T-helper 1 cell treated with Interleukin-12 subunit alpha and Interleukin-12 subunit beta and Interleukin-4 antibody, amounts not matched to agents 30 μg/mL and 1 μg/mL, for 36 hours (primary cell): Measurements from ENCODE around the gene DCUN1D3.
"Not testable (repeated sequence)": the region's sequence is repeated elsewhere in the genome, so short reads cannot be mapped to it uniquely, and the experiment has no call there.

Experiments
- H3K27ac Mint-ChIP-seq: one replicate; pipeline ENCODE4 v1.8.0; 2021; ENCODE audit warnings: mild to moderate bottlenecking, mixed read lengths
- H3K27me3 Mint-ChIP-seq: one replicate; pipeline ENCODE4 v1.8.0; 2021; ENCODE audit warnings: low read depth, mixed read lengths
- H3K36me3 Mint-ChIP-seq: one replicate; pipeline ENCODE4 v1.8.0; 2021; ENCODE audit warnings: low read depth, mixed read lengths
- H3K4me1 Mint-ChIP-seq: one replicate; pipeline ENCODE4 v1.8.0; 2021; ENCODE audit warnings: low read depth, mixed read lengths
- H3K4me3 Mint-ChIP-seq: one replicate; pipeline ENCODE4 v1.8.0; 2021; ENCODE audit warnings: mild to moderate bottlenecking, moderate library complexity, mixed read lengths
- H3K9me3 Mint-ChIP-seq: one replicate; pipeline ENCODE4 v1.8.0; 2021; ENCODE audit warnings: mixed read lengths

DCUN1D3 gene

GRCh38 chr16:20867585-20867984 is 32.6 kb downstream of the DCUN1D3 start:
- H3K4me3 Mint-ChIP-seq, result no peak overlapping the region
- peaks cover 43% of the 10 kb centered on the region for H3K36me3 Mint-ChIP-seq
- peaks cover 52% of the 10 kb centered on the region for H3K4me1 Mint-ChIP-seq
- H3K27me3 Mint-ChIP-seq, result no peaks in the 10 kb centered on the region
- no peaks in the 10 kb centered on the region for H3K9me3 Mint-ChIP-seq
- H3K27ac Mint-ChIP-seq, result no peak overlapping the region

- H3K4me3 Mint-ChIP-seq, result no peak overlapping the region
- peak overlapping the region; percentile 53 for H3K27ac Mint-ChIP-seq
- H3K36me3 Mint-ChIP-seq, result peaks cover 42% of the 10 kb centered on the region
- H3K4me1 Mint-ChIP-seq, result peaks cover 49% of the 10 kb centered on the region
- no peaks in the 10 kb centered on the region for H3K27me3 Mint-ChIP-seq
- no peaks in the 10 kb centered on the region for H3K9me3 Mint-ChIP-seq
These were observed 33.4 kb downstream of the DCUN1D3 start for GRCh38 chr16:20866801-20867200.

DNA sequence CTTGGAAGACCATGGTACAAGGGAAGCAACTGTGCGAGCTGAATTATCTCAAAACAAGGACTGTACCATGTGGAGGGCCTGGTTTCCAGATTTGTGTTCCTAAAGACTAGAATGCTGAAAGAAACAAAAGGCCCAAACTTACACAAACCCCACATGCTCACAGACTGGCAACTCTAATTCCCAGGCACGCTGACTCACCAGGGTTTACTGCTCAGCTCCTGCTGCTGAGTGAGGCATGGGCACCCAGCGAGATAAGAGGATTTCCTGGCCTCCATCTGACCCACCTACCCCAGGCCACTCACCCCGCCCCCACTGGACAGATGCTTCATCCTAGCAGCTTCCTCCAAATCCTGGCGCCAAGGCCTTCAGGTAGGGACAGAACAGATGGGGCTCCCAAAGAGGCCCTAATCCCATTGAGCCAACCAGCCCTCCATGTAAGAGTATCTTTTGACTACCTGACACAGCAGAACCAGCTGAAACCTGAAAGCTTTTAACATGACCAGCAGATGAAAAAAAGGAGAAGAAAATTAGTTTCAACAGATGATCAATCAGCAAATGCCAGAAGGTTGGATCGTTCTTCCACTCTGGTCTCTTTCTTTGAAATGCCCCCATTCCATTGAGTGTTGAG is 33.9 kb downstream of the DCUN1D3 start:
- no peak overlapping the region for H3K4me3 Mint-ChIP-seq
- no peaks in the 10 kb centered on the region for H3K9me3 Mint-ChIP-seq
- no peaks in the 10 kb centered on the region for H3K27me3 Mint-ChIP-seq
- H3K36me3 Mint-ChIP-seq, result peaks cover 40% of the 10 kb centered on the region
- H3K27ac Mint-ChIP-seq, result peak overlapping the region; percentile 75
- peaks cover 46% of the 10 kb centered on the region for H3K4me1 Mint-ChIP-seq

DNA sequence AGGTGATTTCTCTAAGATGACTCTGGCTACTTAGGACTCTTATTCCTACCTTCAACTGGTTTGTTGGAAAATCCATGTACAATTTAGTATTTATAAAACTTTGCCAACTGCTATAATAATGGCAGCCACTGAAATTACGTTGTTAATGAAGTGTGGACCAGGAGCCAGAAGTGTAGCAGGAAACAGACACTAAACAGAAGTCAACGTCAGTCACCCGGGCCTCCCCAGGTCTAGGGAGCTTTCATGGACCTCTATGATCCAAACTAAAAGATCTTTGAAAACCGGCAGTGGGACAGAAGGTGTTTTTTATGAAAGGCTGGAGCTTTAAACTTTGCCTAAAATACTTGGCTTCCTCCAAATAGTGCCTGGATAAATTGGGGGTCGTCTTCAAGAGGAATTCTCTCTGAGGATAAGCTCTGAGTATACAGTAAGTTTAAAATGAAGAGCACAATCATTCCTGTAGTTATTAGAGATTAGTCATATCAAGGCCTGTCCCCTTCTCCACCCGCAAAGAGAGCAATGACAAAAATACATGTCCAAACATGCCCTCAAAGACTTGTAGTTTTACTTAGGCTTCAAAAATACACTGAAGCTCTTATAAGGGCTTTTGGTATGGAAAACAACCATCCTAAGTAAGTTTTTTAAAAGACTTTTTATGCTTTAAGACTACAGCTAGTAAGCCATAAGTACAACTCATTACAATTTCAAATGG is 34.6 kb downstream of the DCUN1D3 start:
- H3K36me3 Mint-ChIP-seq, result peaks cover 39% of the 10 kb centered on the region
- no peak overlapping the region for H3K4me3 Mint-ChIP-seq
- peak overlapping the region; percentile 75 for H3K27ac Mint-ChIP-seq
- no peaks in the 10 kb centered on the region for H3K27me3 Mint-ChIP-seq
- H3K9me3 Mint-ChIP-seq, result no peaks in the 10 kb centered on the region
- peaks cover 40% of the 10 kb centered on the region for H3K4me1 Mint-ChIP-seq

DNA sequence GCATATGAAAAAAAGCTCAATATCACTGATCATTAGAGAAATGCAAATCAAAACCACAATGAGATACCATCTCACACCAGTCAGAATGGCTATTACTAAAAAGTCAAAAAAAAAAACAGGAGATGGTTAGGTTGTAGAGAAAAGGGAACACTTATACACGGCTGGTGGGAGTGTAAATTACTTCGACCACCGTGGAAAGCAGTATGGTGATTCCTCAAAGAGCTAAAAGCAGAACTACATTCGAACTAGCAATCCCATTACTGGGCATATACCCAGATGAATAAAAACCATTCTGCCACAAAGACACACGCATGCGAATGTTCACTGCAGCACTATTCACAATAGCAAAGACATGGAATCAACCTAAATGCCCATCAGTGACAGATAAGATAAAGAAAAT is 35.8 kb downstream of the DCUN1D3 start:
- not testable (repeated sequence) for H3K9me3 Mint-ChIP-seq, H3K27ac Mint-ChIP-seq, H3K4me3 Mint-ChIP-seq, H3K27me3 Mint-ChIP-seq
- peaks cover 47% of the 10 kb centered on the region for H3K36me3 Mint-ChIP-seq
- peaks cover 34% of the 10 kb centered on the region for H3K4me1 Mint-ChIP-seq

DNA sequence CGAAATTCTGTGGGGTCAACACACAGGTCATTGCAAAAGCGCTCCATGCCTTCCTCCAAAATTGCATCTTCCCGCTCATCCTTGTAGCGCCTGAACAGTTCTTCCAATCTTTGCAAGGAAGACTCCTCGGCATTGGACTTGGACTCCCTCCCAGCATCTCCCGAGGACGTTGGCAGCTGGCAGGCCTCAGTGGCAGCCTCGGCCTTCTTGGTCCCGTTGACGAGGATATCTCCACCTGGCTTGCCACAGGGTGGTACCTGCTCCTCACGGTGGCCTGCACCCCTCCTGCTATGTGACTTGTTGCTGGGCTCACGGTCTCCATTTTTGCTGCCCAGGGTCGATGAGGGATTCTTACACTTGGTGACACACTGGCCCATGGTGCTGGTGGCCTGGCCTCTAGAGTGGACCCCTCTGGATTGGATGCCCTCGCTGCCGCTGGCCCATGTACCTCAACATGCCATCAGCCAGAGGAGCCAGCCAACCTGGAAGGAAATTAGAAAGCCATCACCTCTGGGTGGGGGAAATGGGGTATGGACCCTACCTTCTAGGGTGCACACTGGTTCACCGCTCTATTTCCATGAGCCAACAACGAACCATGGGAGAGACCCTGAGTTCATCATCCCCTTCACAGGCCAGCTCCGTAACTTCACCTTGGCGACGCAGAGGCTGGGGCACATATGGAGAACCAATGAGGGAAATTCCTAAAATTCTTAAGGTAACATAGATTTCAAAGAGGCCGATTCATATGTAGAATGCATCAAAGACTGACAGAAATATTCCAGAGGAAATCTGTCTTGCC is 37.8 kb downstream of the DCUN1D3 start:
- Mint-ChIP-seq H3K36me3 (peaks cover 48% of the 10 kb centered on the region), H3K4me3 (no peak overlapping the region), H3K4me1 (peaks cover 23% of the 10 kb centered on the region), H3K9me3 (no peaks in the 10 kb centered on the region), H3K27me3 (no peaks in the 10 kb centered on the region), H3K27ac (no peak overlapping the region)

- not testable (repeated sequence) for H3K9me3 Mint-ChIP-seq, H3K27ac Mint-ChIP-seq, H3K4me3 Mint-ChIP-seq, H3K27me3 Mint-ChIP-seq
- Mint-ChIP-seq H3K4me1 (peaks cover 23% of the 10 kb centered on the region), H3K36me3 (peaks cover 42% of the 10 kb centered on the region)
These were observed 39.2 kb downstream of the DCUN1D3 start for GRCh38 chr16:20860995-20861394.

- H3K4me3 Mint-ChIP-seq, result no peak overlapping the region
- peaks cover 17% of the 10 kb centered on the region for H3K4me1 Mint-ChIP-seq
- no peaks in the 10 kb centered on the region for H3K9me3 Mint-ChIP-seq
- H3K27ac Mint-ChIP-seq, result no peak overlapping the region
- peaks cover 43% of the 10 kb centered on the region for H3K36me3 Mint-ChIP-seq
- no peaks in the 10 kb centered on the region for H3K27me3 Mint-ChIP-seq
These were observed 39.8 kb downstream of the DCUN1D3 start for GRCh38 chr16:20860361-20860760.

GRCh38 chr16:20859699-20860098 is 40.5 kb downstream of the DCUN1D3 start:
- H3K36me3 Mint-ChIP-seq, result peaks cover 45% of the 10 kb centered on the region
- no peaks in the 10 kb centered on the region for H3K27me3 Mint-ChIP-seq
- H3K9me3 Mint-ChIP-seq, result no peaks in the 10 kb centered on the region
- peaks cover 17% of the 10 kb centered on the region for H3K4me1 Mint-ChIP-seq
- H3K27ac Mint-ChIP-seq, result no peak overlapping the region
- no peak overlapping the region for H3K4me3 Mint-ChIP-seq

- Mint-ChIP-seq H3K36me3 (peaks cover 42% of the 10 kb centered on the region), H3K27me3 (no peaks in the 10 kb centered on the region), H3K9me3 (no peaks in the 10 kb centered on the region), H3K27ac (no peak overlapping the region), H3K4me1 (peaks cover 15% of the 10 kb centered on the region), H3K4me3 (no peak overlapping the region)
These were observed 40.9 kb downstream of the DCUN1D3 start for GRCh38 chr16:20859229-20859628.

DNA sequence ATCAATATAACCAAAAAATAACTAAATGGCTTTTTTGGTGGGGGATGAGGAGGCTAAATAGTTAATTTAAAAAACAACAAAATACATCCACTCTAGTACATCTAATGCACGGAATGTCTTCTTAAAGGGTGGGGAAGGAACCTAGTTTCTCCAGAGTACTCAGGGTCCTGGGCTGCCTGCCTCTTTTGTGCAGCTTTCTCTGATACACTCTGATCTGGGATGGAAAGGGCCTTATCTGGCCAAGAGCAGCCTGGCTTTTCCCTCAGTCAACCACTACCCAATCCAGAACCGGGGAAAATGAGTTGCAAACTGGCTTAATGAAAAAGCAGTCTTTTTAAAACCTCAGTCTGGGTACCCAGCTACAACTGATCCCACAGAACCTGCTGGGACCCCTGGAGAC is 42.9 kb downstream of the DCUN1D3 start:
- peaks cover 33% of the 10 kb centered on the region for H3K36me3 Mint-ChIP-seq
- no peaks in the 10 kb centered on the region for H3K27me3 Mint-ChIP-seq
- no peak overlapping the region for H3K4me3 Mint-ChIP-seq
- no peak overlapping the region for H3K27ac Mint-ChIP-seq
- H3K4me1 Mint-ChIP-seq, result peaks cover 15% of the 10 kb centered on the region
- H3K9me3 Mint-ChIP-seq, result no peaks in the 10 kb centered on the region

DNA sequence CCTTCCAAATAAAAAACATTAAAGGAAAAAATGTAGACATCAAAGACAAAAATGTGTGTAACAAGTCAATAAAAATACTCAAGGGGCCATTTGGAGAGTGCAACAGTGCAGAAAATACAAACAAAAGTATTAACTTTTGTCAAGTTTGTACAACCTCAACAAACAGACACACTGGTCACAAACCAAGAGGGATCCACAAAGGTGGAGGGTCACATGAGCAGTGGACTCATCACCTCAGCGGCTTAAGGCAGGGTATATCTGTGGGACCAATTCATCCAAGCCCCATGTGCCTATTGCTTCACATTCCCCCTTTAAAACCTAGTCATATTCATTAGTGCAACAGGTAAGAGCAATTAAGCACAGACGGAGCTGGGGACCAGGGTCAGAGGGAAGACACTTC is 45.2 kb downstream of the DCUN1D3 start:
- H3K27me3 Mint-ChIP-seq, result no peaks in the 10 kb centered on the region
- no peak overlapping the region for H3K27ac Mint-ChIP-seq
- H3K36me3 Mint-ChIP-seq, result peaks cover 24% of the 10 kb centered on the region
- H3K9me3 Mint-ChIP-seq, result no peaks in the 10 kb centered on the region
- no peak overlapping the region for H3K4me3 Mint-ChIP-seq
- H3K4me1 Mint-ChIP-seq, result peaks cover 24% of the 10 kb centered on the region

- no peaks in the 10 kb centered on the region for H3K27me3 Mint-ChIP-seq
- peaks cover 27% of the 10 kb centered on the region for H3K4me1 Mint-ChIP-seq
- H3K9me3 Mint-ChIP-seq, result no peaks in the 10 kb centered on the region
- no peak overlapping the region for H3K4me3 Mint-ChIP-seq
- H3K36me3 Mint-ChIP-seq, result peaks cover 18% of the 10 kb centered on the region
- no peak overlapping the region for H3K27ac Mint-ChIP-seq
These were observed 46.1 kb downstream of the DCUN1D3 start for GRCh38 chr16:20853981-20854620.

GRCh38 chr16:20853143-20853542 is 47.0 kb downstream of the DCUN1D3 start:
- Mint-ChIP-seq H3K27me3 (no peaks in the 10 kb centered on the region), H3K36me3 (peaks cover 16% of the 10 kb centered on the region), H3K4me1 (peaks cover 27% of the 10 kb centered on the region), H3K9me3 (no peaks in the 10 kb centered on the region), H3K4me3 (no peak overlapping the region), H3K27ac (no peak overlapping the region)
